GM23338 (cell line): ENCODE results near the gene SORL1.

Experiments used
- CREB1 ChIP-seq: fragments of 250-450 bp; sonication (Bioruptor Pico); IDR thresholded peaks from 2 replicates; pipeline ENCODE4 v1.5.0; 2020; ENCODE audit warnings: low read depth, mild to moderate bottlenecking, moderate library complexity
- CTCF ChIP-seq, 2 experiments: fragments of 200-600 bp in 1 of 2; sonication (generic) in 1 of 2; conservative IDR thresholded peaks; 2 replicates each; pipeline versions ENCODE4 v1.5.1 to v1.6.1; 2016 to 2017; ENCODE audit warnings: antibody characterized with exemption in 2 of 2, low read depth in 2 of 2, mild to moderate bottlenecking in 2 of 2, moderate library complexity in 1 of 2
- EZH2 ChIP-seq: fragments of 200-600 bp; sonication (generic); IDR thresholded peaks from one replicate; pipeline ENCODE4 v1.8.0; 2017; ENCODE audit warnings: antibody characterized with exemption, mild to moderate bottlenecking, low read depth; ENCODE audit not compliant: unreplicated experiment
- EZH2phosphoT487 ChIP-seq: fragments of 200-600 bp; sonication (generic); IDR thresholded peaks from one replicate; pipeline ENCODE4 v1.8.1; 2018; ENCODE audit warnings: antibody characterized with exemption; ENCODE audit not compliant: unreplicated experiment
- JUNB ChIP-seq: IDR thresholded peaks from one replicate; pipeline ENCODE4 v1.6.1; 2016; ENCODE audit warnings: antibody characterized with exemption; ENCODE audit not compliant: unreplicated experiment
- NANOG ChIP-seq: IDR thresholded peaks from 2 replicates; pipeline ENCODE4 v1.6.1; 2016; ENCODE audit warnings: antibody characterized with exemption, borderline replicate concordance
- POLR2AphosphoS5 ChIP-seq: IDR thresholded peaks from 2 replicates; pipeline ENCODE4 v1.6.1; 2016; ENCODE audit warnings: antibody characterized with exemption, low read depth
- REST ChIP-seq: IDR thresholded peaks from one replicate; pipeline ENCODE4 v1.6.1; 2018; ENCODE audit warnings: antibody characterized with exemption; ENCODE audit not compliant: unreplicated experiment
- ZNF114 ChIP-seq: fragments of 250-450 bp; sonication (Bioruptor Pico); IDR thresholded peaks from 2 replicates; pipeline ENCODE4 v1.5.0; 2020; ENCODE audit warnings: mild to moderate bottlenecking, moderate library complexity
- ZNF331 ChIP-seq: fragments of 250-450 bp; sonication (Bioruptor Pico); IDR thresholded peaks from 2 replicates; pipeline ENCODE4 v1.5.0; 2020; ENCODE audit warnings: low read depth, mild to moderate bottlenecking, moderate library complexity

GRCh38 chr11:121553389-121553788 is 101.3 kb downstream of the SORL1 start:
- TF ChIP-seq JUNB (no peak), REST (no peak), CTCF (conservative IDR thresholded peaks at IDR 0.05; ENCODE audit: low read depth in 2 of 2) (no peak), POLR2AphosphoS5 (no peak), ZNF331 (CRISPR knock-in tag) (no peak), CREB1 (no peak), EZH2 (no peak), EZH2phosphoT487 (no peak), ZNF114 (no peak), NANOG (no peak)
